Aorta (tissue), 5 donors: ENCODE results near the gene DLG1. TPM values are rescaled to one million over a fixed set of nuclear protein-coding genes. Genes with fewer than 3 reads are reported as not detected.

Experiments used
- ATAC-seq: fragments of 200-7000 bp; cut with Tn5 transposase; one replicate; pipeline ENCODE4 v1.9.1; 2022; ENCODE audit warnings: moderate library complexity; ENCODE audit not compliant: low FRiP score
- DNase-seq, 2 donors: peaks; one replicate each; pipeline ENCODE4 v3.0.0-alpha.2; 2020
- H3K27ac ChIP-seq, 2 donors: one replicate each; pipeline ENCODE4 v1.5.1; 2013; ENCODE audit warnings: low read length in 2 of 2, mild to moderate bottlenecking in 2 of 2, moderate library complexity in 2 of 2, control low read depth in 1 of 2, inconsistent platforms in 1 of 2, low read depth in 1 of 2
- H3K27me3 ChIP-seq, 2 donors: one replicate each; pipeline ENCODE4 v1.6.1; 2013; ENCODE audit warnings: control low read depth in 1 of 2, low read length in 1 of 2, mild to moderate bottlenecking in 1 of 2, moderate library complexity in 1 of 2; ENCODE audit not compliant: insufficient read depth in 2 of 2, control insufficient read depth in 1 of 2
- H3K36me3 ChIP-seq, 2 donors: one replicate each; pipeline ENCODE4 v1.6.1; 2013; ENCODE audit warnings: control low read depth in 1 of 2, low read length in 1 of 2, mild to moderate bottlenecking in 1 of 2; ENCODE audit not compliant: insufficient read depth in 2 of 2, control insufficient read depth in 1 of 2
- H3K4me1 ChIP-seq, 2 donors: one replicate each; pipeline ENCODE4 v1.6.1; 2013; ENCODE audit warnings: low read length in 2 of 2, control low read depth in 1 of 2, mild to moderate bottlenecking in 1 of 2, moderate library complexity in 1 of 2; ENCODE audit not compliant: insufficient read depth in 2 of 2, control insufficient read depth in 1 of 2
- H3K4me3 ChIP-seq, 2 donors: one replicate each; pipeline ENCODE4 v1.5.1; 2013; ENCODE audit warnings: low read length in 2 of 2, control low read depth in 1 of 2, mild to moderate bottlenecking in 1 of 2
- H3K9me3 ChIP-seq: one replicate; pipeline ENCODE4 v1.6.1; 2013; ENCODE audit warnings: mild to moderate bottlenecking, low read length; ENCODE audit not compliant: control insufficient read depth
- WGBS, 2 donors: extraction: QIAGEN DNeasy Blood & Tissue Kit; methylation state at CpG; one replicate each; pipeline ENCODE4 v1.1.7; 2013; 5-methylcytosine and 5-hydroxymethylcytosine counted together
- intact Hi-C, 2 donors: fragments of 100-400 bp; cut with DNase I; formaldehyde crosslinking; loops; one replicate each; pipeline versions ENCODE4 v1.14.2 to v1.15.0; 2022
- polyA plus RNA-seq, 2 donors: library from polyadenylated mRNA; stranded (reverse); fragments of 200-250 nt; gene quantifications; one replicate each; pipeline ENCODE4 v1.2.3, GENCODE V29; 2013
- total RNA-seq, 2 donors: library from RNA; stranded (reverse); fragmentation: NEBNext Ultra II Directional; extraction: Animal tissue kit (Norgen Biotek cat#: 25700); gene quantifications; one replicate each; pipeline ENCODE4 v1.2.1, GENCODE V29; 2021
- donor health status: healthy with polysubstance abuse.
- donor health status: Bipolar disorder and iron deficiency.
- donor health status: DM: no; HTN: no; CAD: no.
- donor health status: DM: no; HTN: no; CAD: no.
- donor health status: DM: yes; HTN: yes; CAD: no.

DLG1 gene
- total and polyA plus RNA-seq, 4 donors = 21.2 to 100 (median 51.9) TPM

DNA sequence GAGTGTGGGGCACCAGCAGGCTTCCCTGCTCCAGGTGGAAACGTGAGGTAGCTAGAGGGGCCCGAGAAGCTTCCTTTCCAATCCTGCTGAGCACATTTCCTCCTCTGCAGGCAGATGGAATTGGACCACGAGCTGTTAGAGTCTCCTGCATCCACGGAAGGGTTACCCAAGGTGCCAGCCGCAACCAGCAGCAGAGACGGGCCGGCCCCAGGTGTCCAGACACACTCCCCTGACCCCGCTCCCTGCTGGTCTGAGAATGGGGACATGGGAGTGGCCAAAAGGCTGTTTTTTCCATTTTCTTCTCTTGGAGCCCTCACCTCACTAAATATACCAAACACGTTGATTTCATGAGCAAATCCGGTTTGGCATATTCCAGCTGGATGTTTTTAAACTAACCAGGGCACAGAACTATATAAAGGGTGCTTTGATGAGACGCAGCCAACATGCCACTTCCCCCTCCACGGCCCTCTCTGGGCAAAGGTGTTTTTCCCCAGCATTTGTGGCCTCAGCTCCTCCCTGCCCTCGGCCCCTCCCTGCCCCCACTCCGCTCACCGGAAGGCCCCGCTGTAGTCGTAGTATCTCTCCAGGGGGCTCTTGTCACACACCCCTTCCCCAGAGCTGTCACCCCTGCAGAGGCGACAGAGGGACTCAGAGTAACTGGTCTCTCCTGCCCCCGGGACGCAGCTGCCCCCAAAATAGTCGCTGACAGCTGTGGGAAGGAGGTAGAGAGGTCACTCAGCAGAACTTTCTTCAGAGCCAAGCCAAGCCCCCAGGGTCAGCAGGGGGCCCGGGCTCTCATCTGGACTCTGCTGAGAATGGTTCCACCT is 275.8 kb downstream of the DLG1 start:
- WGBS, 2 donors = 34 to 38% methylated on average over 22 of the region's 22 CpGs
- ATAC-seq (no peak), DNase-seq (no peak)
- Histone ChIP-seq H3K9me3 (no peaks in the 10 kb centered on the region), H3K36me3 (no peaks in the 10 kb centered on the region), H3K27ac (no peak overlapping the region), H3K4me1 (no peaks in the 10 kb centered on the region), H3K27me3 (no peaks in the 10 kb centered on the region), H3K4me3 (no peak overlapping the region)
- intact Hi-C loops = no loop called here

DNA sequence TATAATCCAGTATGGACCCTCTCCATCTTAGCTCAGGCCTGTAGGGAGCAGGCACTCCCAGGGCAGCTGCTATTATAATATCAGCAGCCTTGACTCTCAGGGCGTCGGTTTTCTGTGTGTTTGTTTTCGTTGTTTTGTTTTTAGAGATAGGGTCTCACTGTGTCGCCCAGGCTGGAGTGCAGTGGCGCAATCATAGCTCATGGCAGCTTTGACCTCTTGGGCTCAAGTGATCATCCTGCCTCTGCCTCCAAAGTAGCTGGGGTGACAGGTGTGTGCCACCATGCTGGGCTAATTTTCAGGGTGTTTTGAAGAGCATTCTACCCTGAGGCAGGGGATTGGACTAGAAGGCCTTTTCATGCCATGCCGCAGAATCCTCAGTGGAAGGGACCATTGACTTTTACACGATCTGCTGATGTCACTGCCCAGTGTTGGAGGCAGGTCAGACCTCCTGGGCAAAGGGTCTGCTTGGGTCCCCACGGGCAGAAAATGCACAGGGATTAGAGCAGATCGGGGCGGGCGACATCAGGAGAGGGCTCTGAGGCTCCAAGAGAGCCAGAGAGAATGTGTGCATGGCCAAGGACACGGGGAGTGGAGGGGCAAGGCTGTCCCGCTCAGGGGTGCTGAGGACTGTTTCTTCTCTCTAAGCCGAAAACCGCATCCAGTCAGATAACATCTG is 276.5 kb downstream of the DLG1 start:
- 88 to 92% methylated on average over 15 of the region's 15 CpGs for WGBS, 2 donors

DNA sequence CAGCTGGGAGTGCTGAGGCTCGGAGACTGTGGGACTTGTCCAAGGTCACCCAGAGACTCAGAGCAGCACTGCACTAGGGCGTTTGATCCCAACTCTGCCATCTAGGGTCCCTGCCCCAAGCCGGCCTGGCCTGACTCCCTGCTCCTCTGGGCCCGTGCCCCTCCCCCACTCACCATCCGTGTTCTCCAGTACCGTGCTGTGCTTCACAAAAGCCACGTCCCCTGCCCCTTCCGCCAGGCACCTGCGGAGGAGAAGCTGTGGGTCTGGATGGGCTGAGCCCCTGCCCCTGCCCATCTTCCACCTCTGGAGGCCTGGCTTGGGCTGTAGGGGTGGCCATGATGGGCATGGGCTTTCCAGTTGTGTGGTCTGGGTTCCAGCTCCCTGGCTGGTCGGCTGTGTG is 277.2 kb downstream of the DLG1 start:
- no peak for DNase-seq
- intact Hi-C loops = no loop called here
- no peaks in the 10 kb centered on the region for H3K27me3 ChIP-seq
- H3K36me3 ChIP-seq = no peaks in the 10 kb centered on the region
- H3K27ac ChIP-seq = no peak overlapping the region
- 64 to 67% methylated on average over 10 of the region's 10 CpGs for WGBS, 2 donors
- no peak overlapping the region for H3K4me3 ChIP-seq
- no peaks in the 10 kb centered on the region for H3K4me1 ChIP-seq
- no peak for ATAC-seq
- no peaks in the 10 kb centered on the region for H3K9me3 ChIP-seq

More for the DNA sequence above, 276.5 kb downstream of the DLG1 start:
- DNase-seq = no peak
- no peak overlapping the region for H3K4me3 ChIP-seq
- H3K9me3 ChIP-seq = no peaks in the 10 kb centered on the region
- intact Hi-C loops = no loop called here
- H3K27me3 ChIP-seq = no peaks in the 10 kb centered on the region
- H3K4me1 ChIP-seq = no peaks in the 10 kb centered on the region
- no peak for ATAC-seq
- no peaks in the 10 kb centered on the region for H3K36me3 ChIP-seq
- no peak overlapping the region for H3K27ac ChIP-seq

DNA sequence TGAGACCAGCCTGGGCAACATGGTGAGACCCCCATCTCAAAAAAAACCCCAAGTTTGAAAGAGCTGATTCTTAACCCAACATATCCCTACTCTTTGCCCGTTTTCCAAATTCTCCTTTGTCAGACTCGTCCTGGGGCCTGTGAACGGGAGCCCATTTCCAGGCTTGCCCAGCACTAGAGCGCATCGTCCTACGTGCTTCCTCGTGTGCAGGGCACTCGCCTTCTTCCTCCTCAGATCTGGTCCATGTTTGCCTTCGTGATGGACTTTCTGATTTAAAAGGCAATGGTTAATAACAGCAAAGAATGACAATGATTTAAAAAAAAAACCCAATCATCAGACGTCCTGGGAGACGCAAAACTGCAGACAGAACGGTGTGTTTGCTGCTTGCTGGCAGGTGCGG is 278.9 kb downstream of the DLG1 start:
- ATAC-seq (no peak), DNase-seq (no peak)
- no peaks in the 10 kb centered on the region for H3K9me3 ChIP-seq
- WGBS, 2 donors = 86 to 88% methylated on average over 13 of the region's 13 CpGs
- no peaks in the 10 kb centered on the region for H3K27me3 ChIP-seq
- H3K4me1 ChIP-seq = no peaks in the 10 kb centered on the region
- no peak overlapping the region for H3K4me3 ChIP-seq
- no peaks in the 10 kb centered on the region for H3K36me3 ChIP-seq
- no peak overlapping the region for H3K27ac ChIP-seq
- intact Hi-C loops = no loop called here

GRCh38 chr3:197019021-197019420 is 279.4 kb downstream of the DLG1 start:
- Histone ChIP-seq H3K27me3 (no peaks in the 10 kb centered on the region), H3K36me3 (no peaks in the 10 kb centered on the region), H3K4me1 (no peaks in the 10 kb centered on the region), H3K9me3 (no peaks in the 10 kb centered on the region), H3K27ac (no peak overlapping the region), H3K4me3 (no peak overlapping the region)
- intact Hi-C loops = no loop called here
- 61 to 62% methylated on average over 6 of the region's 6 CpGs for WGBS, 2 donors
- DNase-seq (no peak), ATAC-seq (no peak)

DNA sequence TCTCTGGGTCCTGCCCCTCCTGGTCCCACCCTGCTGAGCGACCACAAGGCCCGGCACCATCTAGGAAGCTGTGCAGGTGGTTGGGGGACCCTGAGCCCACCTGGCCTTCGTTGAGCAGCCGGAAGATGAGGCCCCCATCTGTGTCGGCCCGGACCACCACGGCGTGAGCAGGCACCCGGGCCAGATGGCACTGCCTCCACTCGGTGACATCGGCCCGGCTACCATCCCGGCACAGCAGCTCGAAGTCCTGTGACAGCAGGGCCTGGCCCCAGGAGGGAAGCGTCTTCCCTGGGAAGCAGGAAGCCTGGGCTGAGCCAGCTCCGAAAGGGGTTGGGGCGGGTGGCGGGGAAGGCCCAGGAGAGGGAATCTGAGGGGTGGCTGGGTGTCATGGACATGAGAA is 281.4 kb downstream of the DLG1 start:
- WGBS, 2 donors = 96% methylated on average over 17 to 18 of the region's 18 CpGs
- Histone ChIP-seq H3K36me3 (no peaks in the 10 kb centered on the region), H3K27ac (no peak overlapping the region), H3K9me3 (no peaks in the 10 kb centered on the region), H3K4me3 (no peak overlapping the region), H3K27me3 (no peaks in the 10 kb centered on the region), H3K4me1 (no peaks in the 10 kb centered on the region)
- no peak for ATAC-seq
- intact Hi-C loops = no loop called here
- DNase-seq = peak in 1 of 2 donors; percentile 62

GRCh38 chr3:197015790-197016736 is 282.3 kb downstream of the DLG1 start:
- ATAC-seq = no peak

DNA sequence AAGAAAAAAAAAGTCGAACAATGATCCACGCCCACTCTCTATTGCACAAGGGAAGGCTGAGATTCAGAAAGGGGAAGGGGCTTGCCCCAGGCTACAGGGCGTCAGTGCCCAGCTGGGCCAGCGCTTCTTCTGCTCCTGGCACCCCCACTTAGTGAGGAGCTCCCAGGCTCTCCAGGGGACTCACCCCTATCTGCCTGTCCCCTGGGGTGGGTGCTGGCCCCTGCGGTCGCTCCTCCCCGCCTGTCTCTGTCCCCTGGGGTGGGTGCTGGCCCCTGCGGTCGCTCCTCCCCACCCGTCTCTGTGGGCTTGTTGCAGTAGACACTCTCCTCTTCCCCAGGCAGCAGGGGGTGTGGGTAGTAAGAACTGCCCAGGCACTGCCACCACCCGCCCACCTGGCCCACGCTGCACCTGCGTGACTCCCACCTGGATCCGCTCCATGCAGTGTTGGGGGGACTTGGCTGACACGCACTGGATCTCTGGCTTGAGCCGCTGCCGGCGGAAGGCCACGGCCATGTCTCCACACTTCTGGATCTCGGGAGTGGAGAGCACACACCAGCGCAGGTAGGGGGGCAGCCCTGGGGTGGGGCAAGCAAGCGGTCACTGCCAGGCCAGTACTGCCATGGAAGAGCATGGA is 283.4 kb downstream of the DLG1 start:
- Histone ChIP-seq H3K27me3 (no peaks in the 10 kb centered on the region), H3K36me3 (no peaks in the 10 kb centered on the region), H3K4me1 (no peaks in the 10 kb centered on the region), H3K9me3 (no peaks in the 10 kb centered on the region), H3K27ac (no peak overlapping the region), H3K4me3 (no peak overlapping the region)
- 95 to 97% methylated on average over 22 of the region's 22 CpGs for WGBS, 2 donors
- DNase-seq (peak in 1 of 2 donors; percentile 66), ATAC-seq (no peak)
- intact Hi-C loops = no loop called here

More at GRCh38 chr3:197015790-197016736, 282.3 kb downstream of the DLG1 start:
- intact Hi-C loops = no loop called here
- no peak overlapping the region for H3K4me3 ChIP-seq
- 93 to 94% methylated on average over 24 to 28 of the region's 28 CpGs for WGBS, 2 donors
- H3K27ac ChIP-seq = no peak overlapping the region
- H3K27me3 ChIP-seq = no peaks in the 10 kb centered on the region
- DNase-seq = peak in 1 of 2 donors; percentile 69
- no peaks in the 10 kb centered on the region for H3K4me1 ChIP-seq
- no peaks in the 10 kb centered on the region for H3K36me3 ChIP-seq
- no peaks in the 10 kb centered on the region for H3K9me3 ChIP-seq
